ENCODE data around the gene CENPT.
"Not testable (repeated sequence)": the region's sequence is repeated elsewhere in the genome, so short reads cannot be mapped to it uniquely, and the experiment has no call there.

Gene CENPT

DNA sequence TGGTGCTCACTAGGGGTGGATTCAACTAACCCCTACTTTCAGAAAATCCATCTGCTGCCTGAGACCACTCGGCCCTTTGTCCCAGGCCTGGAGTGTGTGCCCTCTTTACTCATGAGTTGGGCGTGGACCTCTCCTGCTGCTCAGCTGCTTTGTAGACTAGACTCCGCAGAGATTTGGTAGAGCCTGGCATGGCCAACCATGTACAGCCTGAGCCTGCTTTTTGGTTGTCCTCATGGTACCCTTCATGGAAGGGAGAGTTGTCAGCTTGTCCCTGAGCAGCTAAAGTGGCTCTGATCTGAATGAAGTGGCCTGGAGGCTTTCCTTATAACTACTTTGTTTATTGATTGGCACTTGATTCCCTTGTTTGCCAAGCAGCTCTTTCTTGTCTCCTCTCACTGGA, 26.9 kb upstream of the CENPT start:
- no peak for DNase-seq

DNA sequence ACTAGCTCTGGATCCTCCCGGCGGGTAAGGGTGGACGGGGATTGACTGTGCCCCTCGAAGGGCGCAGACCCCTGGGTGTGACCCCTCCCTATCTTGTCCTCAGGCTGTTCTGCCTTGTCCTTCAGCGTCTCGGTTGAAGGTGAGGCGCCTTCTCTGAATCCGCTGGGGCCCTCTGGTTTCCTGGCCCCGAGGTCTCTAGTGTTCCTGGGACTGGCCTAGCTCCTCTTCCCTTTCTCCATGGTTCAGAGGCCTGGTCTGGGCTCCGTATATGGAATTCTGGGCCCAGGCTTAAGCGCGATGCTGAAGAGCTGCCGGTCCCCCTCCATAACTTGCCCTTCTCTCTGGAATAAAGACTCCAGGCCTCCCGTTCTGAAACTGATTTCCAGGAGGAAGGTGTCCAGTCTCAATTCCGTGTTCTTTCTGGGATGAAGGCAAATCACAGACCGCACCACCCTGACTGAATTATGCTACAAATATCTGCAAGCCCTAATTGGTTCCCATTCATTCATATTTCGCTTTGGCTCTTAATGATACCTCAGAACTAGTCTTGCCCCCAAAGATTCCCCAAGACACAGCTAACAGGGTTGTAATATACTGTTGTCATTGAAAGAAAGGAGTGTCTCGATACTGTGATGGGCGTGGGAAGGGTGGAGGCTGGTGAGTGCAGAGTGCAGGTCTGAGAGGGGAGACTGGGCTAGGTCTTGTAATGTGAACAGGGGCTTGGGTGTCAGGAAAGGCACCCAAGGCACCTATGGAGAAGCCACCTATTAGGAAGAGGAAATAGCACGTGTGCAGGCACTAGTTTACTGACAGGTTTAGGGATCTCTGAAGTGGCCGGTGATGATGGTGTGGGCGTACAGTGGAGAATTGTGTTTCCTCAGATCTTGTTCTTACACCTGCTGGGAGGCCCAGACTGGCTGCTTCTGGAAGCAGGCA, 26.2 kb upstream of the CENPT start:
- no peak for DNase-seq

DNA sequence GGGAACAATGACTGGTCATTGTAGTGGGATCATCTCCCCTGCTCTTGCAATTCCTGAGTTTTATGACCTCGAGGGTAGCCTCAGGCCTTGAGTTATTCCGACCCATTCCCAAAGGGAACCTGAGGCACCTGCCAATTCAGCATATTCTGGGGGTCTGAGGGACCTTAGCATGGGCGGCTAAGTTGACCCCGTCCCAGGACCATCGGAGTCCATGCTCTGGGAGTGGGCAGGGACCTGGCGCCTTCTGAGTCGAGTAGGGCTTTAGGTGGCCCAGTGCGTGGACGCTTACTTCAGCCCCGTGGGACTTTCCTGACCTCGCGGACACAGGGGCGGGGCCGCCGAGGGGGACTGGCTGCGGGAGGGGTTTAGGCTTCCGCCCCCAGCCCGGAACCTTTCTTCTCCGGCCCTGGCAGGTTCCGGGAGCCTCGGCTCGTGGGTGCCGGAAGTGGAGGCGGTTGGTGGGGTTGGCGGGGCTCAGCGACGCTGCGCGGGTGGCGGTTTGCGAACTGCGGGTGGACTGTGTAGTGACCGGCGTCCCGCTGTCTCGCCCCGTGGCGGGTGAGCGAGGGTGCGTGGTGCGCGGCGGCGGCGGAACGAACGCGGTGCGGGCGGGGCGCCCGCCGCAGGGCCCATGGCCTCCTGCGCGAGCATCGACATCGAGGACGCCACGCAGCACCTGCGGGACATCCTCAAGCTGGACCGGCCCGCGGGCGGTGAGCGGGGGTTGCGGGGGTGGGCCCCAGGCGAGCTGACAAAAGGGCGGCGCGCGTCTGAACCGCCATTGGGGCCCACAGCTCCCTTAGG, 25.3 kb upstream of the CENPT start, which contains the start of gene EDC4:
Gene EDC4 (plus strand): TSS at position 422 of the 804 bp plus-strand sequence. CDS start 210 bp downstream, at position 632.
- DNase-seq, result peak; percentile 92

DNA sequence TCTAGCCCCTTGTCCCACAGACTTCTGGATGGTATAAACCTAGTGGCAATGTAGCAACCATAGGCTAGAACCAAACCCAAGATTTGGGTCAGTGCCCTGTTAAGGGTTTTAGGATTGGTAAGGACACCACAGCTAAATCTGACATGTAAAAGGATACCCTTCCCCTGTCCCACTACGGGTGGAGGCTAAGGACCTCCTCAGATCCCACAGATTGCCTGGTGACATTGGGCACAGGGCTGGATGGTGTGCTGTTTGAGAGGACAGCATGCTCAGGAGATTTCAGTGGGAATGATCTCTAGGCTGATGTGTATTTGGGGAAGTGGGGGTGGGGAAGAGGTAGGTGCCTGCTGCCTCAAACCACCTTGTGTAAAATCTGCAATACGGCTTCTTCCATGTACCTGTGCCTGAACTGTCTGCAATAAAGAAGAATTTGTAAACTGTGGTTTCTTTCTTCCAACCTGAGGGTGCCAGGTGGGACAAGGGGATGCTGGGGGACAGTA, 24.7 kb upstream of the CENPT start:
- no peak for DNase-seq

DNA sequence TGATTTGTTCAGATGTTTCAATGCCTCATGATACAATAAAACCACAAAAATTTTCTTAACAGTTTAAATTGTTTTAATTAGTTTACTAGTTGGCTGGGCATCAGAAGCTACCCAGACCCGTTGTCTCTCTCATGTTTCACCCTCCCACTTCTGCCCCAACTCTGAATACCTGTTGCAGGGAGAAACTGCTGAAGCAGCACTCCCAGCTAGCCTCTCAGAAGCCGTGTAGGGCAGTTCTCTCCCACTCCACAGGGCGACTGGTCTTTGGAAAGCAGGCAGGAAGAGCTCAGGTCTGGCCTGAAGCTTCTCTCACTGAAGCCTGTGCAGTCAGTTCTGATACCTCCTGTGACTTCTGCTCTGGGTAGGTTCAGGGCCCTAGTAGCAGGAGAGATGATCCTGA, 23.8 kb upstream of the CENPT start:
- no peak for DNase-seq

DNA sequence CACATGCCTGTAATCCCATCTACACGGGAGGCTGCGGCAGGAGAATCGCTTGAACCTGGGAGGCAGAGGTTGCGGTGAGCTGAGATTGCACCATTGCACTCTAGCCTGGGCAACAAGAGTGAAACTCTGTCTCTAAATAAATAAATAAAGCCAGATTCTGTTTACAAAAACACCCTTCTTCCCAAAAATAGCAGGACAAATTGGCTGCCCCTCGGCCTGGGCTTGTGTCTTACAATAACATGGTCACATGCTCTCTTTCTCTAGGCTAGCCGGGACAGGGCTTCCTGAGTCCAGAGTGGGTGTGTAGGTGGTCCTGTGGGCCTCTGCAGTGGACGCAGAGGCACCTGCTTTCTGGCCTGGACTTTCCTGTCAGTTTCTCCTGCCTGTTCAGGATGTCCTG, 22.2 kb upstream of the CENPT start:
- no peak for DNase-seq

DNA sequence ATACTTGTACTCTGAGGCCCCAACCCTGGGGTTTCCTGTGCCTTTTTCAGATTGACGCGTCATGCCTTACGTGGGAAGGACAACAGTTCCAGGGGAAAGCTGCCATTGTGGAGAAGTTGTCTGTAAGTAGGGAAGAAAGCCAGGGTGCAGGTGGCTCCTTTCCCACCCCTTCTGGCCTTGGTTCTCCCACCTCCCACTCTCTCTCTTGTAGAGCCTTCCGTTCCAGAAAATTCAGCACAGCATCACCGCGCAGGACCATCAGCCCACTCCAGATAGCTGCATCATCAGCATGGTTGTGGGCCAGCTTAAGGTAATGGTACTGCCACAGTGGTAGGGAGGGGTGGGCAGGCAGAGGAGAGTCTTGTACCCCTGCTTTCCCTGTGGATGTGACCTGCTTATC, 20.8 kb upstream of the CENPT start:
- DNase-seq, result no peak

DNA sequence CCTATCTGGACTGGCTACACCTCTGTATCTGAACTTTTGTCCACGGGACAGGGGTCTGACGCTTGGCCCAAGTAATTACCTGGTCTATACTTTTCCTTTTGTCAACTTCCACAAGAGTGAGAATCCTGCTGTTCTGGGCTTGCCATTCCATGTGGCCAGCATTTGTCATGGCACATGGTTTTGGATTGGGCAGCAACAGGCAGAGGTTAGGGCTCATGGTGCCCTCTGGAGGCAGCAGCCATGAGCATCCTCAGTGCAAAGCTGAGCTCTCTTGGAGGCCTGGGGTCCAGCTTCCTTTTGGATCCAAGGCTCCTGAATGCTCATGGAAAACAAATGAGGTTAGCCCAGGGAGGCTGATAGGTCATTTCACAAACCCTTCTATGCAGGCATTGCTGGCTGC, 17.8 kb upstream of the CENPT start:
- DNase-seq, result no peak

DNA sequence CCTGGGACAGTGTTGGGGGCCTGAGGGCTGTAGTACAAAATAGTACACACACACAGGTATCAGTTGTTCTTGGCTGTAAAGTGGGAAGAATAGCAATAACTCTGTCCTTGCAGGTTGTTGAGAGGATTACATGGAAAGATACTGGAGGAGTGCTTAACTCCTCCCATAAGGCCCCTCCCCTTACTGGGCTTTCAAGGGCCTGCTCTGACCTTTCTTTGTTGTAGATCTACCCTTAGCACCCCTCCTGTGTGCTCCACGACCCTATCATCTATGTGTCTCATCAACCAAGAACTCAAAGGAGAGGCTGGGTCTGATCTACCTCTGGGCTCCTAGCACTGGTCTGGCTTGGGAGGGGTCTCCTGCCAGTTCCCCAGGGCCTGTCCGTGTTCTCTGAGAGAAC, 17.1 kb upstream of the CENPT start:
- DNase-seq, result no peak

DNA sequence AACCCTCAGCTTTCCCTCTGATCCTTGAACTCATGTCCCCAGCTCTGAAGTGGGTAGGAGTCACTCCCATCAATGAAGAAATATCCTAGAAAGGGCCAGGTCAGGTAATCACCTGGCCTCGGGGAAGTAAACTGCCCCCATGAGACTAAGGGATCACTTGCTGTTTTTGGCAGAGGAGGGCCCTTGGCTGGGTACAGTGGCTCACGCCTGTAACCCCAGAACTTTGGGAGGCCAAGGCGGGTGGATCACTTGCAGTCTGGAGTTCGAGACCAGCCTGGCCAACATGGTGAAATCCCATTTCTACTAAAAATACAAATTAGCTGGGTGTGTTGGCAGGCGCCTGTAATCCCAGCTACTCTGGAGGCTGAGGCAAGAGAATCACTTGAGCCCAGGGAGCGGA, 16.6 kb upstream of the CENPT start:
- DNase-seq, result not testable (repeated sequence)

DNA sequence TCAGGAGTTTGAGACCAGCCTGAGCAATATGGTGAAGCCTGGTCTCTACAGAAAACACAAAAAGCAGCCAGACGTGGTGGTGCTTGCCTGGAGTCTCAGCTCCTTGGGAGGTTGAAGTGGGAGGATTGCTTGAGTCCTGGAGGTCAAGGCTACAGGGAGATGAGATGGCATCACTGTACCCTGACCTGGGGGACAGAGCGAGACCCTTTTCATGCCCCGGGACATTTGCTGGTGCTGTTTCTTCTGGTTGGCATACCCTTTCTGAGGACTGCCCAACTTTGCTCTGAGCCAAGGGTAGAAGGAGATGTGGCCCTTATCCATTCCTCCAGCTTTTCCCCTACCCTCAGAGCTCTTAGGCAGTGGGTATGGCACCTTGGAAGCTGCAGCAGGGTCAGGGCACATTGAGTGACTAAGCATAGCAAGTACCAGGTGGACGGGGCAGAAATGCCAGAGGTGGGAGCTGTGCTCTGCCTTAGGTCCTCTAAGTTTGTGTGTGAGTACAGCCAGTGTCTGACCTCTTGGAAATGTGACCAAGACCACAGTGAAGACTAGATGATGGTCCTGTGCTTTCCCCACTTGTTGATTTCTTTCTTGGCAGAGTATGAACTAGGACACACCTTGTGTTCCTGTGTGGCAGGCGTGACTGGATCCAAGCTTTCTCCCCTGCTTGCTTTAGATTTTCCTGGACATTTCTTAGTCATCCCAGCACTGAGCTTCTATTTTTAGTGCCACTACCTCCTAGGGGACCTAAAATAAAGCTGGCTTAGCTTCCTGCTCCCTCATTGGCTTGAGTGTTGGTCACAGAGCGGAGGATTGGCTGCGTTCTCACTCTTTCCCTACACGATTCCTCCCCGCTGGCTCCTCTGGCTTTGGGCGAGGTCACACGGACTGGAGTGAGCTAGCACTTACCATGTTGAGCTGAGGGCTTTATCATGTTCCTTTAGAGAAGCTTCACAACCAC, 15.4 kb upstream of the CENPT start:
- DNase-seq, result no peak

DNA sequence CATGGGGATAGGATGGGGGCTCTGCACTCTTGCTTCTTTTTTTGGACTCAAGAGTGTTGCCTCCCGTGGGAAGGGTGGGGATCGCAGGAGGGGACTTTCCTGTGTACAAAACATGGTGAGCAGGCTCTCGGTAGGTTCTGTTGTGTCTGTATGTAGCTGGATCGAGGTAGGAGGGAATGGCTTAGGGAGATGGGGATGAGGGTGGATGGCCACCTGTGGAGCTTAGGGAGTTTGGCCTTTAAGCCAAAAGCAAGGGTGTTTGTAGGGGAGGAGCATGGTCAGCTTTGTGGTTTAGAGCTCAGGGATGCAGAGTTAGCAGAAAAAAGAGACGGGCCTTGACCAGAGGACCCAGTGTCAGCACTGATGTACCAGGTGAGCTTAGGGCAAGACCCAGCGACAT, 14.4 kb upstream of the CENPT start:
- DNase-seq, result no peak

DNA sequence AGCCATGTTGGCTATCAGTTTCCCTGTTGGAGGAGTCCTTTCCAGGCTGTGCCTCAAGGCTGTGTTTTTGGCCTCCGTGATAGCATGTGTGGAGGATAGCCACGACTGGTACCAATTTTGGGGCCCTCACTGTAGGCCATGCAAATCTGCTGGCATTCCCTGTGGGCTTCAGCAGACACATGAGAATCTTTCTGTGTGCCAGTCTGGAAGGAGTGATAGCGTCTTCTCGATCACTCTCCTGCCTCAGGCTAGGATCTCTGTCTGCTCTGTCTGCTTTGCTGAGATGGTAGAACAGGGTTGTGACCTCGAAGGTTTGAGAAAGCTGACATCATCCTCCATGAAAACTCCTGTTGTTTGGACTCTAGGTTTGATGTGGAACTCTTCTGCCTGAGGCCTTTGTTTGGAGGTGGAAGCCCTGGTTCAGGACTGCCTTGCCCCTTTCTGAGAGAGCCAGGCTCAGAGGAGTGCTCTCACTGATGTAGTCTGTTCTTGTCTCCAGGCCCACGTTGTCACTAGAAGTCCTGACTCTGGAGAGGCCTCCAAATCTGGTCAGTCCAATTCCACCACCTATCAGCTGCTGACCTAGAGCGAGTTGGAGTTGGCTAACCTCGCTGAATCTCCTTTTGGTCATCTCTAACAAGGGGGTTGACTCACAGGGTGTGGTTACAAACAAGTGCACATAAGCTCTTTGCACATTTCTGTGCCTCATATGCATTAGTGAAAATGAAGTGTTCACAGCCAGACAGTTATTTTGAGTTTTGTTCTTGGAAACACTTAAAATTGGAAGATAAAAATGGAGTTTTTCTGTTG, 13.3 kb upstream of the CENPT start:
- DNase-seq, result no peak

DNA sequence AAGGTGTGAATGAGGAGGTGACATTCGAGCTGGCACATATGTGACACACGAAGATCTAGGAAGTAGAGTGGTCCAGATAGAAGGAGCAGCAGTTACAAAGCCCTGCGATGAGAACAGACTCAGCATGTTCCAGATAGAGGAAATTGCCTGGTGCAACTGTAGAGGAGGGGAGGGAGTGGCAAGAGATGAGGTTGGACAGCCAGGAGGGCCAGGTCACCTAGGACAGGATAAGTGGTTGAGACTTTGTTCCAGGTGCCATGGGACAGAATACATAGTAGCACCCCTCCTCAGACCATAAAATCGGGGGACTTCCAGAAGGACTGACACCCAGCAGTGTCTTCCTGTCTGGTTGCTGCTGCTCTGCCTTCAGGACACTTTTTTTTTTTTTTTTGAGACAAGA, 11.0 kb upstream of the CENPT start:
- no peak for DNase-seq

DNA sequence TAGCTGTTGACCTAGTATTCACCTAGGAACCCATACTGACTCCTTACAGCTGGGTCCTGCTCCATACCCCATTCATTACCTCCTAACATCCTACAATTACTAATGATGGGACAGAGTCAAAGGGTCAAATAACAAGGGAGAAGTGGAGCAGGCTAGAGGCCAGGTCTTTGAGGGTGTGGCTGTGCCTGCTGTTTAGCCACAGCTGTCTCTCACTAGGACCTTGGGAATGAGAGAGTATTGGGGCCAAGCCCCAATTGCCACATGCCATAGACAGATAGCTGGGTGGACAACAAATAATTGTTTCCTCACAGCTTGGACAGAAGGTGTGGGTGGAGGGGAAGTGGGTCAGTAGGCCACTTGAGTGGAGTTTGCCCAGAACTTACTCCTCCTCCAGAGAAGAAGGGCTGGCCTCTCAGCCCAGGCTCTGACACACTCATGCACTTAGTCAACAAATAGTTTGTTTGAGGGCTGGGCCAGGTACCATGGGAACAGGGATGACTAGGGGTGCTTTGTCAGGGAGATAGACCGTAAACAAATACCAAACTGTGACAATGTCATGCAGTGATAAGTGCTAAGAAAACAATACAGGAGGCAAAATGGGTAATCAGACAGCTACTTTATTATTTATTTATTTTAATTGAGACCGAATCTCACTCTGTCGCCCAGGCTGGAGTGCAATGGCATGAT, 10.2 kb upstream of the CENPT start:
- DNase-seq, result peak; percentile 55

DNA sequence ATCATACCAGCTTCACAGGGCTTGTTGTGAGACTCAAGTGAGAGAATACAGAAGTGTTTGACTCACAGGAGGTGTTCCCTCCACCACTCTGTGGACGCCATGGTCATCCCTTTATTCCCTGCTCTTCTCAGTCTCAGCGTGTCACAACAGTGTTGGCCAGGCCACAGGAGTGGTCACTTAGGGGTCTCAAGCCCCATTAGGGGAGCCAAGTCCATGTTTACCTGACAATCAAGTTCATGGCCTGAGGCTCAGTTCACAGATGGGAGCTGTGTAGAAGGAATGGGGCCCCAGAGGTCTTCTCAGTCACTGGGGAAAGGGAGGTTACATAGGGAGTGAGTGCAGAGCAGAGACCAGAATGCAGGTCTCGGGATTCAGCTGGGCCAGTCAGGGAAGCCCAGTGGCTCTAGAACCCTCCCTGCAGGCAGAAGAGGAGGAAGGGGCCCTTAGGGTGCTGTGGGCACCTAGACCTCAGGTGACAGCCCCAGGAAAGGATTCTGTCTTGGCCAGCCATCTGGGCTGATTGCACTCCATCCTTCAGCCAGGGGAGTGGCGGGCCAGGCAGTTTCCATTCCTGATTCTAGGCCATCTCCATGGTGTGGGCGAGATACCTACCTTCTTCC, 9.5 kb upstream of the CENPT start:
- no peak for DNase-seq

DNA sequence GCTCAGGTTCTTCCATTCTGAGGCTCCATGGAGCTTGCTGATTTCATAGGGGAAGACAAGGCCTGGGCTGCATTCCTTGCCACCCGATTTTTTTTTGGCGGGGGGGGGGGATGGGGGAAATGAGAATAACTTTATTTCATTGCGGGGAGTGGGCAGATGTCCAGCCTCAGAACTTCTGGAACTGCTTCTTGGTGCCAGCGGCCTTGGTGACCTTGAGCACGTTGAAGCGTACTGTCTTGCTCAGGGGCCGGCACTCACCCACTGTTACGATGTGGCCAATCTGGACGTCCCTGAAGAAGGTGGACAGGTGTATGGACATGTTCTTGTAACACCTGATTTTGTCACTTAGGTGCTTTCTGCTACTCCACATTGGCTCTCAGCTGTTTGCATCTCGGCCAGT, 8.3 kb upstream of the CENPT start:
- no peak for DNase-seq

DNA sequence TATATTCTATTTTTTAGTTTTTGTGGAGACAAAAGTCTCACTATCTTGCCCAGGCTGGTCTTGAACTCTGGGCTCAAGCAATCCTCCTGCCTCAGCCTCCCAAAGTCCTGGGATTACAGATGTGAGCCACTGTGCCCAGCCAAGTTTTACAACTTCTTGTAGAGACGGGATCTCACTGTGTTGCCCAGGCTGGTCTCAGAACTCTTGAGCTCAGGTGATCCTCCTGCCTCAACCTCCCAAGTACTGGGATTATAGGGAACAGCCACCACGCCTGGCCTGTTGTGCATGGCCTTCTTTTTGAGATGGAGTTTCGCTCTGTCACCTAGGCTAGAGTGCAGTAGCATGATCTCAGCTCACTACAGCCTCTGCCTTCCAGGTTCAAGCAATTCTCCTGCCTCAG, 6.2 kb upstream of the CENPT start:
- no peak for DNase-seq

DNA sequence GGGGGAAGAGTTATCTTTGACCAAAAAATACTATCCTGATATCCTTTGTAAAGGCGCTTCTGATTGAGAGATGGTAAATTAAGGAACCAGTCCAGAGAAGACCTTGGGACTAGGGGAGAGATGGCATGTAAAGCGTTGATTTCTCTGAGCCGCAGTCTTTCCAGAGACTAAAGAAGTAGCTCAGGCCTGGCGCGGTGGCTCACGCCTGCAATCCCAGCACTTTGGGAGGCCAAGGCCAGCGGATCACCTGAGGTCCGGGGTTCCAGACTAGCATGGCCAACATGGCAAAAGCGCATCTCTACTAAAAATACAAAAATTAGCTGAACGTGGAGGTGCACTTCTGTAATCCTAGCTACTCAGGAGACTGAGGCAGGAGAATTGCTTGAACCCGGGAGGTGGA, 625 bp upstream of the CENPT start:
- DNase-seq, result no peak

DNA sequence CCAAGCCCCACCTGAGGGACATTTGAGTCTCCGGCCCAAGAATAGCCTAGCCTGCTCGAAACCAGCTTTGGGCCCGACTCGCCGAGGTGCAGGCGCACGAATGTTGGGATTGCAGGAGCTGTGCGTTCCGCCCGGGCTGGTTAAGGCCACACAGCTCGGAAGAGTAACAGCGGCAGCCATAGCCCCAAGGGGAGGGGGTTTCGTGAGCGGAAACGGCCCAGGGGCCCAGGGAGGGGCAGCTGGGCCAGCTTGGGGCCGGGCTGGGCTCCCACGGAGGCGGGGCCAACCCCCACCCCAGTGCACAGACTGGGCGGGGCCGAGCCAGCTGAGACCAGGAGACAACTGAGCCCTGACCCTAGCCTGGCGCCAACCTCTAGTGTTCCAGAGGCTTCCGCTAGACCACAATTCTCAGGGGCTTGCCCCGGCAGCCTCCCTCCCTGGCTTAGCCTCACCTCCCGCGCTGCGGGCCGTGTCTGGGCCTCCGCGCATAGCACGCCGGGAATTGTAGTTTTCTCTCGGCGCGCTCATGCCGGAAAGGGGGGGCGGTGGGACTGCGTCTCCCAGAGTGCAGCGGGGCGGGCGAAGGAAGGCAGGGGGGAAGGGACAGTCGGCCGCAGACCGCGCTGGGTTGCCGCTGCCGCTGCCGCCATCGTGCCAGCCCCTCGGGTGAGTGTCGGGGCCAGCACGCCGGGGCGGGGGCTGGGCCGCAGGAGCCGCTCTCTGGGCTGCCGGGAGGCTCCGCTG, 1.0 kb downstream of the CENPT start, which contains the start of gene NUTF2:
Gene NUTF2 (plus strand): TSS at position 614 of the 744 bp plus-strand sequence. CDS start 18,198 bp downstream, outside the sequence.
- peak; percentile 98 for DNase-seq

Measured in activated CD4-positive, alpha-beta T cell treated with anti-CD3 and anti-CD28 coated beads, Interleukin-10, Interleukin-2, amounts not matched to agents 100 ng/mL and 50 ng/mL, durations not matched to agents 16 hours and 8 hours (primary cell).